NCI-H1436 (cell line): ENCODE measurements around the gene TMEM117.

Experiments used
- DNase-seq: peaks from one replicate; lab custom pipeline; 2025; lab: John Stamatoyannopoulos, UW

TMEM117 gene

GRCh38 chr12:43964033-43964432 is 128.2 kb downstream of the TMEM117 start:
- DNase-seq = no peak

- DNase-seq = no peak
These were observed 129.1 kb downstream of the TMEM117 start for GRCh38 chr12:43964961-43965360.

- DNase-seq = no peak
These were observed 130.0 kb downstream of the TMEM117 start for GRCh38 chr12:43965899-43966298.

- DNase-seq = no peak
These were observed 132.9 kb downstream of the TMEM117 start for GRCh38 chr12:43968736-43969135.

GRCh38 chr12:43969882-43970281 is 134.0 kb downstream of the TMEM117 start:
- no peak for DNase-seq

GRCh38 chr12:43973385-43973784 is 137.5 kb downstream of the TMEM117 start:
- no peak for DNase-seq

- DNase-seq = no peak
These were observed 138.1 kb downstream of the TMEM117 start for GRCh38 chr12:43973993-43974392.

- DNase-seq = no peak
These were observed 140.1 kb downstream of the TMEM117 start for GRCh38 chr12:43976027-43976426.

GRCh38 chr12:43978556-43978955 is 142.7 kb downstream of the TMEM117 start:
- DNase-seq = no peak

- no peak for DNase-seq
These were observed 143.6 kb downstream of the TMEM117 start for GRCh38 chr12:43979450-43979849.

GRCh38 chr12:43980627-43981191 is 144.8 kb downstream of the TMEM117 start:
- DNase-seq = no peak

GRCh38 chr12:43981726-43982125 is 145.8 kb downstream of the TMEM117 start:
- no peak for DNase-seq

- DNase-seq = no peak
These were observed 146.7 kb downstream of the TMEM117 start for GRCh38 chr12:43982544-43982943.

- DNase-seq = no peak
These were observed 153.1 kb downstream of the TMEM117 start for GRCh38 chr12:43988838-43989560.

GRCh38 chr12:43992856-43993255 is 157.0 kb downstream of the TMEM117 start:
- no peak for DNase-seq

- peak; percentile 54 for DNase-seq
These were observed 164.6 kb downstream of the TMEM117 start for GRCh38 chr12:44000309-44000952.

- no peak for DNase-seq
These were observed 166.7 kb downstream of the TMEM117 start for GRCh38 chr12:44002607-44003006.

GRCh38 chr12:44003721-44004120 is 167.8 kb downstream of the TMEM117 start:
- no peak for DNase-seq

GRCh38 chr12:44015333-44015941 is 179.6 kb downstream of the TMEM117 start:
- DNase-seq = peak; percentile 36

- DNase-seq = no peak
These were observed 181.3 kb downstream of the TMEM117 start for GRCh38 chr12:44017216-44017615.

GRCh38 chr12:44019118-44019517 is 183.2 kb downstream of the TMEM117 start:
- no peak for DNase-seq

GRCh38 chr12:44020555-44020954 is 184.7 kb downstream of the TMEM117 start:
- no peak for DNase-seq

GRCh38 chr12:44021471-44021971 is 185.6 kb downstream of the TMEM117 start:
- DNase-seq = no peak
